HepG2 (cell line): ENCODE data around the gene CNPY4. TPM values are rescaled to one million over a fixed set of nuclear protein-coding genes. Genes with fewer than 3 reads are reported as not detected.

Source experiments
- GABPA ChIP-seq, 2 experiments: IDR thresholded peaks; 2 replicates each; pipeline ENCODE4 v1.6.1; 2011 to 2016; ENCODE audit warnings: low read depth in 2 of 2, low read length in 1 of 2, missing biosample characterization in 1 of 2, missing genetic modification characterization in 1 of 2
- GABPB1 ChIP-seq: IDR thresholded peaks from 2 replicates; pipeline ENCODE4 v1.6.1; 2016; ENCODE audit warnings: mild to moderate bottlenecking, missing genetic modification reagents, moderate library complexity, missing compliant biosample characterization
- HES4 ChIP-seq: sonication (generic); formaldehyde crosslinking; IDR thresholded peaks from 2 replicates; pipeline ENCODE4 v1.9.0; 2021; ENCODE audit warnings: mild to moderate bottlenecking, missing genetic modification reagents, borderline replicate concordance
- RNF2 ChIP-seq: fragments of 450-650 bp; conservative IDR thresholded peaks from 2 replicates; pipeline ENCODE4 v1.6.1; 2016; ENCODE audit warnings: low read depth
- SAP130 ChIP-seq: IDR thresholded peaks from 2 replicates; pipeline ENCODE4 v1.6.1; 2016; ENCODE audit warnings: low read depth
- ZNF124 ChIP-seq: sonication (generic); formaldehyde crosslinking; IDR thresholded peaks from 2 replicates; pipeline ENCODE4 v1.4.0; 2020; ENCODE audit warnings: missing genetic modification reagents
- ZNF256 ChIP-seq: sonication (generic); formaldehyde crosslinking; conservative IDR thresholded peaks from 2 replicates; pipeline ENCODE4 v1.4.0; 2020; ENCODE audit warnings: missing genetic modification reagents
- ZNF296 ChIP-seq: sonication (generic); formaldehyde crosslinking; conservative IDR thresholded peaks from 2 replicates; pipeline ENCODE4 v1.5.0; 2020; ENCODE audit warnings: mild to moderate bottlenecking, missing genetic modification reagents
- ZNF441 ChIP-seq: sonication (generic); formaldehyde crosslinking; IDR thresholded peaks from 2 replicates; pipeline ENCODE4 v1.7.0; 2021; ENCODE audit warnings: missing genetic modification reagents, borderline replicate concordance
- ZNF501 ChIP-seq: sonication (generic); formaldehyde crosslinking; IDR thresholded peaks from 2 replicates; pipeline ENCODE4 v1.5.1; 2020; ENCODE audit warnings: mild to moderate bottlenecking, moderate library complexity, missing genetic modification reagents
- ZNF546 ChIP-seq: sonication (generic); formaldehyde crosslinking; conservative IDR thresholded peaks from 2 replicates; pipeline ENCODE4 v1.8.1; 2023; ENCODE audit warnings: mild to moderate bottlenecking, missing genetic modification reagents
- ZNF670 ChIP-seq: sonication (generic); formaldehyde crosslinking; IDR thresholded peaks from 2 replicates; pipeline ENCODE4 v1.8.0; 2022; ENCODE audit warnings: mild to moderate bottlenecking, missing genetic modification reagents, borderline replicate concordance
- ZNF672 ChIP-seq: sonication (generic); formaldehyde crosslinking; IDR thresholded peaks from 2 replicates; pipeline ENCODE4 v1.8.1; 2022; ENCODE audit warnings: missing genetic modification reagents
- ZNF678 ChIP-seq: sonication (generic); formaldehyde crosslinking; IDR thresholded peaks from 2 replicates; pipeline ENCODE4 v1.4.0; 2020; ENCODE audit warnings: mild to moderate bottlenecking, missing genetic modification reagents
- polyA plus RNA-seq, 8 experiments: library from polyadenylated mRNA; depleted of rRNA in 3 of 8; stranded (reverse) in 7 of 8; unstranded in 1 of 8; fragments of >200 nt; fragmentation: Illumina TruSeq in 4 of 8; extraction: Trizol in 4 of 8; gene quantifications; 2 replicates each; pipeline versions ENCODE4 v1.2.1 to v1.2.3, GENCODE V29; 2011 to 2016; ENCODE audit warnings: low read depth in 4 of 8, missing spikeins in 1 of 8, mixed read lengths in 1 of 8; ENCODE audit not compliant: insufficient read depth in 1 of 8
- total RNA-seq, 5 experiments: library from RNA; depleted of rRNA; stranded (reverse); fragments of >200 nt; fragmentation: Illumina TruSeq; extraction: Trizol; gene quantifications; 2 replicates each; pipeline ENCODE4 v1.2.3, GENCODE V29; 2016; ENCODE audit warnings: low read depth in 1 of 5
- TF ChIP-seq, protein P1 (sequence below): sonication (generic); formaldehyde crosslinking; IDR thresholded peaks from 2 replicates; pipeline ENCODE4 v1.4.0; 2020; ENCODE audit warnings: missing genetic modification reagents, mild to moderate bottlenecking, borderline replicate concordance
- TF ChIP-seq, protein P2 (sequence below): sonication (generic); formaldehyde crosslinking; IDR thresholded peaks from 2 replicates; pipeline ENCODE4 v1.4.0; 2020; ENCODE audit warnings: missing genetic modification reagents

The CNPY4 gene
- total and polyA plus RNA-seq, 2 of the 13 experiments (the other 11 are each of a cell fraction or from before 2014, with no cell fraction given): 6.2 to 12.7 TPM

DNA sequence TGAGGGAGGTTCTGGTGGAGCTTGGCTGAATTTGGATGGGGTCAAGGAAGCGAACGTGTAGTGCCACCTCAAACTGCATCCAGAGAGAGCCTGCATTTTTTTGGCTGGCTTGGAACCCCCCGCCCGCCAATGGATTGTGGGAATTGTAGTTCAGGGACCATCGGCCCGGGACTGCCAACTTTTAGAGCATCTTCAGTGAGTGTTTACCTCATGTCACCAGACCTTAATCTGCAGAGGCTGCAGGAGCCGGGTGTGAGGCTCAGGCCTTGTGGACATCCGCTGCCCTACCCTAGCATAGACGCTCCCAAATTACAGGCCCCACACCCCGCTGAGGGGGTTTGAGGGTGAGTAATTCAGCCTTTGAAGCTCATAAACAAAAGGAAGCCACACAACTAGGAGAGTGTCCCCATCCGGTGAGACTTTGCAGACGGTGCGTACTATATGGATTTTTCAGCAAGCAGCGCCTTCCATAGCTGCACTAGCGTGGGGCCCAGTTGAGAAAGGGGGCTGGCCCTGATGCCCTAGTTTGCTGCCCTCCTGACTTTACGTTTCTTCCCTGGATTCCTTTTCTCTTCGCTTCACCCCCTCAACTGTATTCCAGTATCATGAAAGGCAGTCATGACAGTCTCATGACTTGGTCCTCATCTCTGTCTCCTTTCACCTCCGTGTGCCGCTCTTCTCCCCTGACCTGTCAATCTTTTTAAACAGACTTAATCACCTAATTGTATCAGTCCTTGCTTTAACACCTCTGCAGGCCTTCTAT is 717 bp downstream of the CNPY4 start (continued):
- TF ChIP-seq, protein P1, sequence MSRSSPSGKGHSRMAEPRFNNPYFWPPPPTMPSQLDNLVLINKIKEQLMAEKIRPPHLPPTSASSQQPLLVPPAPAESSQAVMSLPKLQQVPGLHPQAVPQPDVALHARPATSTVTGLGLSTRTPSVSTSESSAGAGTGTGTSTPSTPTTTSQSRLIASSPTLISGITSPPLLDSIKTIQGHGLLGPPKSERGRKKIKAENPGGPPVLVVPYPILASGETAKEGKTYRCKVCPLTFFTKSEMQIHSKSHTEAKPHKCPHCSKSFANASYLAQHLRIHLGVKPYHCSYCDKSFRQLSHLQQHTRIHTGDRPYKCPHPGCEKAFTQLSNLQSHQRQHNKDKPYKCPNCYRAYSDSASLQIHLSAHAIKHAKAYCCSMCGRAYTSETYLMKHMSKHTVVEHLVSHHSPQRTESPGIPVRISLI (CRISPR knock-in tag): no peak
- TF ChIP-seq ZNF501 (CRISPR knock-in tag) (0 out of 2 replicates have a peak, but pooled peaks have one; percentile 31), ZNF670 (CRISPR knock-in tag) (no peak), HES4 (CRISPR knock-in tag) (no peak), GABPB1 (CRISPR knock-in tag) (no peak), RNF2 (no peak), ZNF124 (no peak), ZNF678 (CRISPR knock-in tag) (no peak), ZNF441 (CRISPR knock-in tag) (no peak), ZNF256 (no peak), SAP130 (CRISPR knock-in tag) (peak; percentile 11; the same call in 1 of the 2 replicates), GABPA (IDR thresholded peaks at IDR 0.05; ENCODE audit: low read depth, low read length) (no peak), GABPA (CRISPR knock-in tag; IDR thresholded peaks at IDR 0.05; ENCODE audit: low read depth) (peak; percentile 44), ZNF296 (CRISPR knock-in tag) (0 out of 2 replicates have a peak, but pooled peaks have one; percentile 59), ZNF546 (0 out of 2 replicates have a peak, but pooled peaks have one; percentile 60), ZNF672 (CRISPR knock-in tag) (no peak)
- TF ChIP-seq, protein P2, sequence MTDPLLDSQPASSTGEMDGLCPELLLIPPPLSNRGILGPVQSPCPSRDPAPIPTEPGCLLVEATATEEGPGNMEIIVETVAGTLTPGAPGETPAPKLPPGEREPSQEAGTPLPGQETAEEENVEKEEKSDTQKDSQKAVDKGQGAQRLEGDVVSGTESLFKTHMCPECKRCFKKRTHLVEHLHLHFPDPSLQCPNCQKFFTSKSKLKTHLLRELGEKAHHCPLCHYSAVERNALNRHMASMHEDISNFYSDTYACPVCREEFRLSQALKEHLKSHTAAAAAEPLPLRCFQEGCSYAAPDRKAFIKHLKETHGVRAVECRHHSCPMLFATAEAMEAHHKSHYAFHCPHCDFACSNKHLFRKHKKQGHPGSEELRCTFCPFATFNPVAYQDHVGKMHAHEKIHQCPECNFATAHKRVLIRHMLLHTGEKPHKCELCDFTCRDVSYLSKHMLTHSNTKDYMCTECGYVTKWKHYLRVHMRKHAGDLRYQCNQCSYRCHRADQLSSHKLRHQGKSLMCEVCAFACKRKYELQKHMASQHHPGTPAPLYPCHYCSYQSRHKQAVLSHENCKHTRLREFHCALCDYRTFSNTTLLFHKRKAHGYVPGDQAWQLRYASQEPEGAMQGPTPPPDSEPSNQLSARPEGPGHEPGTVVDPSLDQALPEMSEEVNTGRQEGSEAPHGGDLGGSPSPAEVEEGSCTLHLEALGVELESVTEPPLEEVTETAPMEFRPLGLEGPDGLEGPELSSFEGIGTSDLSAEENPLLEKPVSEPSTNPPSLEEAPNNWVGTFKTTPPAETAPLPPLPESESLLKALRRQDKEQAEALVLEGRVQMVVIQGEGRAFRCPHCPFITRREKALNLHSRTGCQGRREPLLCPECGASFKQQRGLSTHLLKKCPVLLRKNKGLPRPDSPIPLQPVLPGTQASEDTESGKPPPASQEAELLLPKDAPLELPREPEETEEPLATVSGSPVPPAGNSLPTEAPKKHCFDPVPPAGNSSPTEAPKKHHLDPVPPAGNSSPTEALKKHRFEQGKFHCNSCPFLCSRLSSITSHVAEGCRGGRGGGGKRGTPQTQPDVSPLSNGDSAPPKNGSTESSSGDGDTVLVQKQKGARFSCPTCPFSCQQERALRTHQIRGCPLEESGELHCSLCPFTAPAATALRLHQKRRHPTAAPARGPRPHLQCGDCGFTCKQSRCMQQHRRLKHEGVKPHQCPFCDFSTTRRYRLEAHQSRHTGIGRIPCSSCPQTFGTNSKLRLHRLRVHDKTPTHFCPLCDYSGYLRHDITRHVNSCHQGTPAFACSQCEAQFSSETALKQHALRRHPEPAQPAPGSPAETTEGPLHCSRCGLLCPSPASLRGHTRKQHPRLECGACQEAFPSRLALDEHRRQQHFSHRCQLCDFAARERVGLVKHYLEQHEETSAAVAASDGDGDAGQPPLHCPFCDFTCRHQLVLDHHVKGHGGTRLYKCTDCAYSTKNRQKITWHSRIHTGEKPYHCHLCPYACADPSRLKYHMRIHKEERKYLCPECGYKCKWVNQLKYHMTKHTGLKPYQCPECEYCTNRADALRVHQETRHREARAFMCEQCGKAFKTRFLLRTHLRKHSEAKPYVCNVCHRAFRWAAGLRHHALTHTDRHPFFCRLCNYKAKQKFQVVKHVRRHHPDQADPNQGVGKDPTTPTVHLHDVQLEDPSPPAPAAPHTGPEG (CRISPR knock-in tag): no peak
